Small intestine (tissue), 7 donors: ENCODE measurements around the gene SF3B6. TPM values are rescaled to one million over a fixed set of nuclear protein-coding genes. Genes with fewer than 3 reads are reported as not detected.

ENCODE experiments used
- DNase-seq, 2 donors: peaks; one replicate each; pipeline versions ENCODE4 v3.0.0 to v3.0.0-alpha.2; 2013
- FAIRE-seq: peaks from 2 replicates; lab custom pipeline; 2012; peaks lifted over from hg19 to GRCh38; lab: Jason Lieb, UNC
- H3K27ac ChIP-seq, 3 donors: one replicate each; pipeline ENCODE4 v1.5.1; 2013; ENCODE audit warnings: low read length in 2 of 3, mild to moderate bottlenecking in 2 of 3, control low read depth in 1 of 3, inconsistent platforms in 1 of 3, low read depth in 1 of 3, moderate library complexity in 1 of 3
- H3K27me3 ChIP-seq, 3 donors: one replicate each; pipeline ENCODE4 v1.6.1; 2013; ENCODE audit warnings: low read length in 3 of 3, inconsistent platforms in 1 of 3; ENCODE audit not compliant: control insufficient read depth in 3 of 3, insufficient read depth in 3 of 3
- H3K36me3 ChIP-seq, 3 donors: one replicate each; pipeline ENCODE4 v1.6.1; 2013; ENCODE audit warnings: low read length in 3 of 3, inconsistent platforms in 1 of 3, low read depth in 1 of 3, mild to moderate bottlenecking in 1 of 3, moderate library complexity in 1 of 3; ENCODE audit not compliant: control insufficient read depth in 3 of 3, insufficient read depth in 2 of 3
- H3K4me1 ChIP-seq, 3 donors: one replicate each; pipeline ENCODE4 v1.6.1; 2013; ENCODE audit warnings: low read length in 2 of 3, inconsistent platforms in 1 of 3, low read depth in 1 of 3, mild to moderate bottlenecking in 1 of 3, moderate library complexity in 1 of 3; ENCODE audit not compliant: control insufficient read depth in 3 of 3, insufficient read depth in 2 of 3
- H3K4me3 ChIP-seq, 3 donors: one replicate each; pipeline ENCODE4 v1.5.1; 2013; ENCODE audit warnings: low read length in 3 of 3, control low read depth in 1 of 3, inconsistent platforms in 1 of 3, low read depth in 1 of 3, mild to moderate bottlenecking in 1 of 3, moderate library complexity in 1 of 3
- H3K9me3 ChIP-seq, 2 donors: one replicate each; pipeline ENCODE4 v1.6.1; 2013; ENCODE audit warnings: low read depth in 1 of 2, low read length in 1 of 2; ENCODE audit not compliant: control insufficient read depth in 2 of 2, insufficient read depth in 1 of 2
- WGBS, 3 donors: extraction: QIAGEN DNeasy Blood & Tissue Kit; methylation state at CpG; one replicate each; pipeline ENCODE4 v1.1.7; 2013; 5-methylcytosine and 5-hydroxymethylcytosine counted together
- polyA plus RNA-seq, 4 donors: library from polyadenylated mRNA; stranded (reverse) in 3 of 4; unstranded in 1 of 4; fragments of 200-250 nt in 3 of 4; fragments of 120-200 nt in 1 of 4; gene quantifications; one replicate each; pipeline versions ENCODE4 v1.2.1 to v1.2.3, GENCODE V29; 2013
- donor health status: healthy with polysubstance abuse.
- donor health status: control.
- donor health status: control.
- donor health status: Bipolar disorder and iron deficiency.
- donor health status: healthy.

SF3B6 gene
- polyA plus RNA-seq, 4 donors: 114 to 260 (median 210) TPM

DNA sequence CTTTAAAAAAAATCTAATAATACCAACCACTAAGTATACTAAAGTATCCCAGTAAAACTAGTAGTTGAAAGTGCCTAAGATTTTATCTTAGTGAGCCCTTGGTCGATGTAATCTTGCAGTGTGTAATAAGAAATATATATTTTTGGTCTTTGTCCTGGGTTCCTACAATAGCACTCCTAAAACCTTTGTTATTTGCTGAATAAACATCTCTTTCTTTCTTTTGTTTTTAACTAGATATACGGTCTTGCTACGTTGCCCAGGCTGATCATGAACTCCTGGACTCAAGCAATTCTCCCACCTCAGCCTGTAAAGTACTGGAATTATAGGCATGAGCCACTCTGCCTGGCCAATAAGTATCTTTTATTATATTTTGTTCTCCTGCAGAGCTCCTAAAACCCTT, 10.9 kb upstream of the SF3B6 start:
- peaks cover 1 to 16% (median 5%) of the 10 kb centered on the region in 3 donors for H3K4me1 ChIP-seq
- no peak overlapping the region for H3K27ac ChIP-seq
- DNase-seq (no peak), FAIRE-seq (no peak)
- 79 to 84% (median 79%) methylated on average over 3 of the region's 3 CpGs for WGBS, 3 donors
- H3K36me3 ChIP-seq: peaks cover 0 to 17% (median 3%) of the 10 kb centered on the region in 3 donors
- no peaks in the 10 kb centered on the region for H3K27me3 ChIP-seq
- no peaks in the 10 kb centered on the region for H3K9me3 ChIP-seq
- no peak overlapping the region for H3K4me3 ChIP-seq

DNA sequence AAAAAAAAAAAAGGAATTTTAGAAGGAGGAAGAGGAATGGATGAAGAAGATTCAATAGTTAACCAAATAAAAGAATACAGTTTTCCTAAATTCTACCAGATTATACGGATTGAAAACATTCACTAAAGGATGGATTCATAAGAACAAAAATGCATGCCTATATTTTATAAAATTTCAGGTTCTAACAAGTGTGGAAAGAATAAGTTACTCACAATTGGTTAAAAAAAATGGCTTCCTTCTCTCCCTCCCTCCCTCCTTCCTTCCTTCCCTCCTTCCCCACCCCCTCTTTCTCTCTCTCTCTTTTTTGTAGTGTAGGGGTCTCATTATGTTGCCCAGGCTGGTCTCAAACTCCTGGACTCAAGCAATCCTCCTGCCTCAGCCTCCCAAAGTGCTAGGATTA, 10.1 kb upstream of the SF3B6 start:
- WGBS, 3 donors: 88 to 100% (median 91%) methylated on average over 1 of the region's 1 CpG
- Histone ChIP-seq H3K4me3 (no peak overlapping the region), H3K36me3 (peaks cover 0 to 20% (median 3%) of the 10 kb centered on the region in 3 donors), H3K27me3 (no peaks in the 10 kb centered on the region), H3K9me3 (no peaks in the 10 kb centered on the region), H3K4me1 (peaks cover 2 to 16% (median 5%) of the 10 kb centered on the region in 3 donors), H3K27ac (no peak overlapping the region)
- DNase-seq: no peak
- FAIRE-seq: no peak

- Histone ChIP-seq H3K4me1 (peaks cover 2 to 16% (median 5%) of the 10 kb centered on the region in 3 donors), H3K36me3 (peaks cover 1 to 26% (median 3%) of the 10 kb centered on the region in 3 donors), H3K27me3 (no peaks in the 10 kb centered on the region), H3K4me3 (peak overlapping the region; percentile 43 to 77 (median 61)), H3K9me3 (no peaks in the 10 kb centered on the region), H3K27ac (peak overlapping the region; percentile 98 to 99 (median 99))
- FAIRE-seq: no peak
- DNase-seq: no peak
- WGBS, 3 donors: 9 to 23% (median 21%) methylated on average over 11 of the region's 11 CpGs
Measured at GRCh38 chr2:24085200-24085489, 9.0 kb upstream of the SF3B6 start.

- Histone ChIP-seq H3K27me3 (no peaks in the 10 kb centered on the region), H3K9me3 (no peaks in the 10 kb centered on the region), H3K4me3 (peak within 1 kb of the TSS; percentile 43 to 77 (median 61)), H3K27ac (peak within 1 kb of the TSS; percentile 98 to 99 (median 99)), H3K36me3 (peaks cover 1 to 28% (median 3%) of the 10 kb centered on the region in 3 donors), H3K4me1 (peaks cover 2 to 16% (median 5%) of the 10 kb centered on the region in 3 donors)
- WGBS, 3 donors: 1% methylated on average over 37 to 44 of the region's 44 CpGs
- DNase-seq (peak; percentile 90 to 98), FAIRE-seq (no peak)
Measured at GRCh38 chr2:24084386-24085199, 8.5 kb upstream of the SF3B6 start, which contains the start of gene TP53I3. TP53I3 (minus strand) TSS chr2:24084834; CDS start chr2:24084326, 508 bp downstream.

DNA sequence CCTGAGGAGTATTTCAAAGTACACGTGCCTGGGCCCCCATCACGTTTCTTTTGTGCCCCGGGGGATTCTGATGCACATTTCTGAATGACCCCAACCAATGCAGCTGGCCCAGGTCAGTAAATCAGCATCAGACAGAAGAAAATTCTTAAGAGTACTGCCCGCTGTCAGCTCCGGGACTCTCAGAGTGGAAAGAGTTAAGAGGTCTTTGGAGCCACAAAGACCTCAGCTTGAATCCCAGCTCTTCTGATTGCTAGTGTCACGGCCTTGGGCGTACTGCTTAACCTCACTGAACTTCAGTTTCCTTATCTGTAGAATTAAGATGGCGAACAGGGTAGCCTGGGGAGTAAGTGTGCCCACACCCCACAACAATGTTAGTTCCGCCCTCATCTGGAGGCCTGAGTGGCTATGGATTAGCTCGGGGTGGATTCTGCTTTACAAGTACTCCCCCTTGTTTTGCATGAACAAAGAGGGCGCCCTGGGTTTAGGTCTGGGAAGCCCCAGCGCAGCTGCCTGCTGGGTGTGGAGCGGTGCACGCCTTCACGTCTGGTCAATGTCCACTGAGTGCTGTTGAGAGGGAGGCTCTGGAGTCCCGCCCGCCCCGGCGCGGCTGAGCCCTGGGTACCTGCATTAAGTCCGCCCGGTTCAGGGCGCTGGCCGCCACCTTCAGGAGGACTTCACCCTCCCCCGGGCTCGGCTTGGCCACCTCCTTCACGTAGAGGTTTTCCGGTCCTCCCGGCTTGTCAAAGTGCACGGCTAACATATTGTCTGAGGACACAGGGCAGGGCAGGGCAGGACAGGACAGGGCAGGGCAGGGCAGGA, 7.7 kb upstream of the SF3B6 start:
- no peaks in the 10 kb centered on the region for H3K27me3 ChIP-seq
- peaks cover 1 to 29% (median 3%) of the 10 kb centered on the region in 3 donors for H3K36me3 ChIP-seq
- DNase-seq (peak; percentile 98 to 99), FAIRE-seq (no peak)
- WGBS, 3 donors: 2 to 6% (median 6%) methylated on average over 30 of the region's 30 CpGs
- H3K4me3 ChIP-seq: peak overlapping the region; percentile 43 to 77 (median 61)
- H3K4me1 ChIP-seq: peaks cover 2 to 18% (median 5%) of the 10 kb centered on the region in 3 donors
- no peaks in the 10 kb centered on the region for H3K9me3 ChIP-seq
- H3K27ac ChIP-seq: peak overlapping the region; percentile 98 to 99 (median 99)

- Histone ChIP-seq H3K4me3 (peak overlapping the region in 2 of 3 donors; percentile 61 to 77), H3K27me3 (no peaks in the 10 kb centered on the region), H3K9me3 (no peaks in the 10 kb centered on the region), H3K27ac (peak overlapping the region; percentile 92 to 99 (median 98)), H3K4me1 (peaks cover 2 to 25% (median 5%) of the 10 kb centered on the region in 3 donors), H3K36me3 (peaks cover 1 to 26% (median 3%) of the 10 kb centered on the region in 3 donors)
- 78 to 87% (median 82%) methylated on average over 7 to 8 of the region's 8 CpGs for WGBS, 3 donors
- DNase-seq: no peak
- FAIRE-seq: no peak
Measured at GRCh38 chr2:24082787-24083566, 6.9 kb upstream of the SF3B6 start.

GRCh38 chr2:24080701-24081100, 4.6 kb upstream of the SF3B6 start:
- H3K36me3 ChIP-seq: peaks cover 1 to 19% (median 3%) of the 10 kb centered on the region in 3 donors
- no peak overlapping the region for H3K27ac ChIP-seq
- FAIRE-seq: no peak
- H3K9me3 ChIP-seq: no peaks in the 10 kb centered on the region
- WGBS, 3 donors: 66 to 85% (median 73%) methylated on average over 2 of the region's 2 CpGs
- H3K4me3 ChIP-seq: no peak overlapping the region
- no peak for DNase-seq
- H3K27me3 ChIP-seq: no peaks in the 10 kb centered on the region
- H3K4me1 ChIP-seq: peaks cover 2 to 31% (median 5%) of the 10 kb centered on the region in 3 donors
